Measurements from ENCODE around the gene MRFAP1L1. TPM values are rescaled to one million over a fixed set of nuclear protein-coding genes. Genes with fewer than 3 reads are reported as not detected.

MRFAP1L1 gene
- total and polyA plus RNA-seq, 9 of the 15 experiments (the other 6 are each of a cell fraction or from before 2014, with no cell fraction given) = 37.6 to 111 (median 83.8) TPM

- no peak for TF ChIP-seq E2F8 (IDR thresholded peaks at IDR 0.05; ENCODE audit: low read depth, partially characterized antibody)
These were observed 41.3 kb downstream of the MRFAP1L1 start (continued) for GRCh38 chr4:6668391-6668790.

GRCh38 chr4:6665320-6665654, 44.4 kb downstream of the MRFAP1L1 start:
- FAIRE-seq (no peak), ATAC-seq (no peak), DNase-seq (ENCODE audit: extremely low read depth in 1 of 4, low spot score in 3 of 4) (no peak)
- 87% methylated on average over 6 of the region's 9 CpGs for WGBS (ENCODE audit: insufficient coverage, low coverage, missing lambda C conversion rate)
- no peak overlapping the region for H3K4me2 ChIP-seq (ENCODE audit: insufficient read depth, low read length)
- H3K27ac ChIP-seq (ENCODE audit: extremely low read depth, low read depth, low read length) = no peak overlapping the region; the same call in 2 of the 3 replicates
- H3K4me3 ChIP-seq = no peak overlapping the region
- H3K79me2 ChIP-seq (ENCODE audit: control insufficient read depth, insufficient read depth, low read length) = no peaks in the 10 kb centered on the region
- peaks cover 0 to 14% of the 10 kb centered on the region in 2 experiments; a peak in 3 of 5 replicates for H3K4me1 ChIP-seq (replicated peaks in 1 of 2; ENCODE audit: control insufficient read depth in 2 of 2, insufficient read depth in 2 of 2, low read length in 2 of 2)
- H3K36me3 ChIP-seq (ENCODE audit: control insufficient read depth, insufficient read depth, low read length) = no peaks in the 10 kb centered on the region
- peak; percentile 66 for TF ChIP-seq ZBTB33 (CRISPR knock-in tag; IDR thresholded peaks at IDR 0.05)
- TF ChIP-seq ZNF408 (CRISPR knock-in tag; IDR thresholded peaks at IDR 0.05; ENCODE audit: low read depth) = no peak
- no peak for TF ChIP-seq STAG1 (CRISPR knock-in tag; IDR thresholded peaks at IDR 0.05; ENCODE audit: borderline replicate concordance)
- no peak for TF ChIP-seq ZNF24 (IDR thresholded peaks at IDR 0.05)
- TF ChIP-seq PBX2 (CRISPR knock-in tag; IDR thresholded peaks at IDR 0.05; ENCODE audit: low read depth) = no peak
- TF ChIP-seq PBX2 (tag; conservative IDR thresholded peaks at IDR 0.05; ENCODE audit: low read depth) = no peak
- no peak for TF ChIP-seq TOE1 (IDR thresholded peaks at IDR 0.05; ENCODE audit: borderline replicate concordance)
- TF ChIP-seq TOE1 (CRISPR knock-in tag; IDR thresholded peaks at IDR 0.05; ENCODE audit: borderline replicate concordance, low read depth) = no peak
- TF ChIP-seq HDAC1 (IDR thresholded peaks at IDR 0.05) = no peak
- no peak for TF ChIP-seq ZBTB2 (IDR thresholded peaks at IDR 0.05)
- intact Hi-C loops (cut with micrococcal nuclease) (no loop called here), in situ Hi-C loops (cut with MboI) (no loop called here)
- no peaks in the 10 kb centered on the region for H3K9me1 ChIP-seq (ENCODE audit: control insufficient read depth, insufficient read depth, low read length)
- 0 out of 2 replicates have a peak, but pooled peaks cover 3% of the 10 kb centered on the region for H3K9me3 ChIP-seq (replicated peaks; ENCODE audit: control insufficient read depth, insufficient read depth, low read depth, low read length)
- ChIA-PET CTCF (ENCODE audit: low intra/inter-chr PET ratio) (no interaction called here), POLR2A (no interaction called here)
- BruUV-seq (replicated peaks) = no TSS peak
- no peak overlapping the region for H3K9ac ChIP-seq (ENCODE audit: insufficient read depth in 1 of 2, low read depth in 2 of 2, low read length in 2 of 2)
- H4K20me1 ChIP-seq (replicated peaks; ENCODE audit: control insufficient read depth, insufficient read depth, low read length) = no peaks in the 10 kb centered on the region
- 0 out of 5 replicates have a peak, but pooled peaks cover 3 to 5% of the 10 kb centered on the region in 2 experiments for H3K27me3 ChIP-seq (ENCODE audit: control insufficient read depth in 2 of 2, insufficient read depth in 2 of 2, low read length in 2 of 2)
- no peak overlapping the region for H2AFZ ChIP-seq (ENCODE audit: low read depth, low read length)
